Loucy (cell line): ENCODE data around the gene ME3.
A peak's percentile ranks its signal among the peaks of the same experiment; 100 is the strongest.

Source experiments
- H2AFZ ChIP-seq: fragments of 200-600 bp; sonication (generic); 2 replicates; pipeline ENCODE4 v1.6.0; 2016; ENCODE audit warnings: antibody characterized with exemption, mild to moderate bottlenecking, low read length, moderate library complexity
- H3F3A ChIP-seq: fragments of 200-600 bp; 2 replicates; pipeline ENCODE4 v1.6.0; 2016; ENCODE audit warnings: antibody characterized with exemption, low read depth, mild to moderate bottlenecking
- H3K27me3 ChIP-seq: fragments of 200-600 bp; sonication (generic); 2 replicates; pipeline ENCODE4 v1.6.1; 2014; ENCODE audit warnings: low read length, mild to moderate bottlenecking; ENCODE audit not compliant: insufficient read depth, poor library complexity, severe bottlenecking
- H3K36me3 ChIP-seq: fragments of 200-600 bp; sonication (generic); 2 replicates; pipeline ENCODE4 v1.6.1; 2016; ENCODE audit warnings: low read length; ENCODE audit not compliant: insufficient read depth
- H3K4me1 ChIP-seq: fragments of 200-600 bp; sonication (generic); 2 replicates; pipeline ENCODE4 v1.5.1; 2014; ENCODE audit warnings: low read length, mild to moderate bottlenecking; ENCODE audit not compliant: insufficient read depth, poor library complexity, severe bottlenecking
- H3K4me2 ChIP-seq: fragments of 200-600 bp; sonication (generic); 2 replicates; pipeline ENCODE4 v1.6.0; 2014; ENCODE audit warnings: antibody characterized with exemption, low read length, low read depth, mild to moderate bottlenecking; ENCODE audit not compliant: poor library complexity, severe bottlenecking
- H3K4me3 ChIP-seq: fragments of 200-600 bp; sonication (generic); 2 replicates; pipeline ENCODE4 v1.5.1; 2014; ENCODE audit warnings: low read length, mild to moderate bottlenecking, mixed read lengths; ENCODE audit not compliant: poor library complexity, severe bottlenecking
- H3K79me2 ChIP-seq: fragments of 200-600 bp; sonication (generic); 2 replicates; pipeline ENCODE4 v1.6.1; 2014; ENCODE audit warnings: low read length; ENCODE audit not compliant: insufficient read depth
- H3K9ac ChIP-seq: fragments of 200-600 bp; sonication (generic); 2 replicates; pipeline ENCODE4 v1.6.0; 2014; ENCODE audit warnings: mild to moderate bottlenecking, low read depth, low read length, moderate library complexity; ENCODE audit not compliant: poor library complexity, severe bottlenecking
- H3K9me2 ChIP-seq: fragments of 200-600 bp; sonication (generic); replicated peaks from 2 replicates; pipeline ENCODE4 v1.6.1; 2016; ENCODE audit warnings: low read depth, low read length, mixed read lengths
- H3K9me3 ChIP-seq: fragments of 200-600 bp; sonication (generic); 2 replicates; pipeline ENCODE4 v1.6.1; 2014; ENCODE audit warnings: mild to moderate bottlenecking, antibody characterized with exemption, low read length, low read depth; ENCODE audit not compliant: insufficient read depth
- H4K20me1 ChIP-seq: fragments of 200-600 bp; sonication (generic); 2 replicates; pipeline ENCODE4 v1.6.0; 2014; ENCODE audit warnings: antibody characterized with exemption, low read length, mild to moderate bottlenecking; ENCODE audit not compliant: insufficient read depth, poor library complexity, severe bottlenecking
- EZH2phosphoT487 ChIP-seq: fragments of 200-600 bp; IDR thresholded peaks from 2 replicates; pipeline ENCODE4 v1.6.1; 2018; ENCODE audit warnings: antibody characterized with exemption, mild to moderate bottlenecking, moderate library complexity, borderline replicate concordance
- TF ChIP-seq, protein P1 (sequence below): fragments of 200-600 bp; sonication (generic); conservative IDR thresholded peaks from 2 replicates; pipeline ENCODE4 v1.5.1; 2014; ENCODE audit warnings: mild to moderate bottlenecking, antibody characterized with exemption, low read length

The ME3 gene

GRCh38 chr11:86610559-86611341 is 61.7 kb downstream of the ME3 start:
- no peak for TF ChIP-seq EZH2phosphoT487
- TF ChIP-seq, protein P1, sequence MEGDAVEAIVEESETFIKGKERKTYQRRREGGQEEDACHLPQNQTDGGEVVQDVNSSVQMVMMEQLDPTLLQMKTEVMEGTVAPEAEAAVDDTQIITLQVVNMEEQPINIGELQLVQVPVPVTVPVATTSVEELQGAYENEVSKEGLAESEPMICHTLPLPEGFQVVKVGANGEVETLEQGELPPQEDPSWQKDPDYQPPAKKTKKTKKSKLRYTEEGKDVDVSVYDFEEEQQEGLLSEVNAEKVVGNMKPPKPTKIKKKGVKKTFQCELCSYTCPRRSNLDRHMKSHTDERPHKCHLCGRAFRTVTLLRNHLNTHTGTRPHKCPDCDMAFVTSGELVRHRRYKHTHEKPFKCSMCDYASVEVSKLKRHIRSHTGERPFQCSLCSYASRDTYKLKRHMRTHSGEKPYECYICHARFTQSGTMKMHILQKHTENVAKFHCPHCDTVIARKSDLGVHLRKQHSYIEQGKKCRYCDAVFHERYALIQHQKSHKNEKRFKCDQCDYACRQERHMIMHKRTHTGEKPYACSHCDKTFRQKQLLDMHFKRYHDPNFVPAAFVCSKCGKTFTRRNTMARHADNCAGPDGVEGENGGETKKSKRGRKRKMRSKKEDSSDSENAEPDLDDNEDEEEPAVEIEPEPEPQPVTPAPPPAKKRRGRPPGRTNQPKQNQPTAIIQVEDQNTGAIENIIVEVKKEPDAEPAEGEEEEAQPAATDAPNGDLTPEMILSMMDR = no peak

GRCh38 chr11:86608251-86608799 is 64.1 kb downstream of the ME3 start:
- Histone ChIP-seq H3K4me2 (peak overlapping the region; percentile 38), H3K27me3 (no peaks in the 10 kb centered on the region), H4K20me1 (no peaks in the 10 kb centered on the region), H3K4me3 (peak overlapping the region; percentile 28), H3K9me3 (no peaks in the 10 kb centered on the region), H3K9me2 (no peaks in the 10 kb centered on the region), H2AFZ (0 out of 2 replicates have a peak overlapping the region, but pooled peaks have one; percentile 41), H3K9ac (no peak overlapping the region), H3K4me1 (peaks cover 3% of the 10 kb centered on the region), H3K36me3 (no peaks in the 10 kb centered on the region), H3K79me2 (no peaks in the 10 kb centered on the region), H3F3A (0 out of 2 replicates have a peak, but pooled peaks cover 2% of the 10 kb centered on the region)
- TF ChIP-seq, protein P1 = peak; percentile 100
- no peak for TF ChIP-seq EZH2phosphoT487

More at GRCh38 chr11:86610559-86611341, 61.7 kb downstream of the ME3 start:
- no peaks in the 10 kb centered on the region for H3K9me2 ChIP-seq
- no peaks in the 10 kb centered on the region for H3K9me3 ChIP-seq
- H3K79me2 ChIP-seq = no peaks in the 10 kb centered on the region
- H3K4me2 ChIP-seq = no peak overlapping the region
- no peaks in the 10 kb centered on the region for H4K20me1 ChIP-seq
- H3F3A ChIP-seq = no peaks in the 10 kb centered on the region
- peaks cover 3% of the 10 kb centered on the region for H3K4me1 ChIP-seq
- H3K27me3 ChIP-seq = no peaks in the 10 kb centered on the region
- H3K36me3 ChIP-seq = no peaks in the 10 kb centered on the region
- H3K9ac ChIP-seq = no peak overlapping the region
- no peak overlapping the region for H3K4me3 ChIP-seq
- H2AFZ ChIP-seq = no peak overlapping the region

DNA sequence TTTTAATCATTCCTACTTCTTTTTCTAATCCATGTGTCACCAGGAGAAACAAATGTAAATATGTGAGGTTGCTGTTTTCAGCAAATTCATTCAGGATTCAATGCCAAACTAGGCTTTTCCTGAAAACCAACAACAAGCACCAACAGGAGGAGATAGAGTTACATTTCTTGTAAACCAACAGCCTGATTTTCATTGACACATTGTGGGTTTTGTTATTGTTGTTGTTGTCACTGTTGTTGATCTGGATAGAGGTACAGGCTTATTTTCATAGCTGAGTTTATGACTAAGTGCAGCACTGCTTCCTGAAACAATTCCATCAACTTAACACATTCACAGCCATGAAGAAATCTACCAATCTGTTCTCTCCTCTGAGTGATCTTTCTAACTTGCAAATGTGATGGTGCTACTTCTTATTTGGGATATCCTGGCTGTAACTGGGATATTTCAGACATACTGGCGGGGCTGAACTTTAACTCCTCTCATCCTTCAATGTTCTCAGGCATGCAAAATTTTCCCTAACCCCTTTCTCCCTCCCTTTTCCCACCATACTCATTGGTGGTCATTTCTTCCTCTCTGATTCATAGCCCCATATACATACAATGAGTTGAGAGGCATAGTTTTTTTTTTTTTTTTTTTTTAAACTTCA is 65.5 kb downstream of the ME3 start:
- Histone ChIP-seq H3K36me3 (no peaks in the 10 kb centered on the region), H3K27me3 (no peaks in the 10 kb centered on the region), H3K79me2 (no peaks in the 10 kb centered on the region), H3K9ac (no peak overlapping the region), H3K9me3 (no peaks in the 10 kb centered on the region), H2AFZ (no peak overlapping the region), H4K20me1 (no peaks in the 10 kb centered on the region), H3F3A (0 out of 2 replicates have a peak, but pooled peaks cover 2% of the 10 kb centered on the region), H3K4me1 (peaks cover 3% of the 10 kb centered on the region), H3K4me2 (no peak overlapping the region), H3K4me3 (no peak overlapping the region), H3K9me2 (no peaks in the 10 kb centered on the region)
- TF ChIP-seq EZH2phosphoT487 = no peak
- TF ChIP-seq, protein P1 = no peak
